ENCODE data around the gene CYBA. TPM values are rescaled to one million over a fixed set of nuclear protein-coding genes. Genes with fewer than 3 reads are reported as not detected.

CYBA gene
- total RNA-seq, 3 donors from 2014 or later (not counting 1 experiment from before 2014, with no cell fraction given): 1,001 to 1,351 (median 1,051) TPM

GRCh38 chr16:88608076-88608475, 42.8 kb downstream of the CYBA start:
- Mint-ChIP-seq H3K36me3 (peaks cover 12% of the 10 kb centered on the region), H3K4me1 (peaks cover 0 to 10% of the 10 kb centered on the region in 2 donors)

DNA sequence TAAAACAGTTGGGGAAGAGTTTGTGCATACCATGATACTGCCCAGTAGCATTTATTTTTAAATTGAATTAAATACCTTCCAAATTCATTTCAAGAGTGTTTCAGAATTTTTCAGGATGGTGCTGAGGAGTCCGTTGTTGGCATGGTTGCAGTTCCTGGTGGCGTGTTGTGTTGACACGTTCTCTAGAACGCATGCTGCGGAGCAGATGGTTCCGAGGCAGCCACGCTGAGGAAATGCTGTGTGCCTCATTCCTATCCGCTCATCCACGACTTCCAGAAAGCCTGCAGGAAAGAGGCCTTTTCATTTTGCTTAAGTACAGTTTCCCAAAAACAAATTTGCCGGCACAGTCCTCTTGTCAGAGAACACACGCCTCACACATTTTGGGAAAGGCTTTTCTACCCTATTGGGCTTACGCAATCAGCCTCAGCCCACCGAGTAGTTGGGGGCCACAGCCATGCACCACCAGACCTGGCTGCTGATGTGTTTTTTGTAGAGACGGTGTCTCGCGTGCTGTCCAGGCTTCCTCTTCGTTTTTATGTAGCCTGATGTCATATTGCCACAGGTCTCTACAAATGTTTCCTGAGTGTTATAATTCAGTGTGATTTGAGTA, 44.6 kb downstream of the CYBA start:
- WGBS (ENCODE audit: insufficient coverage): 96% methylated on average over 17 of the region's 17 CpGs
- no peaks in the 10 kb centered on the region for H3K27me3 Mint-ChIP-seq (ENCODE audit: low read depth in 2 of 2)
- peaks cover 34% of the 10 kb centered on the region for H3K36me3 ChIP-seq (ENCODE audit: control insufficient read depth, insufficient read depth, low read length)

More at GRCh38 chr16:88608076-88608475, 42.8 kb downstream of the CYBA start:
- Mint-ChIP-seq H3K27ac (no peak overlapping the region), H3K9me3 (no peaks in the 10 kb centered on the region), H3K4me3 (no peak overlapping the region), H3K27me3 (ENCODE audit: low read depth in 2 of 2) (no peaks in the 10 kb centered on the region)
- peaks cover 35% of the 10 kb centered on the region for H3K36me3 ChIP-seq (ENCODE audit: control insufficient read depth, insufficient read depth, low read length)
- ATAC-seq: no peak
- no peak overlapping the region for H3K4me3 ChIP-seq (ENCODE audit: low read length)
- no peaks in the 10 kb centered on the region for H3K9me3 ChIP-seq (ENCODE audit: control insufficient read depth, insufficient read depth, low read length)
- intact Hi-C loops (cut with micrococcal nuclease): no loop called here
- no peak for TF ChIP-seq CTCF (IDR thresholded peaks at IDR 0.05)
- H3K27me3 ChIP-seq (ENCODE audit: control insufficient read depth, insufficient read depth, low read length): no peaks in the 10 kb centered on the region
- no peak for DNase-seq
- H3K4me1 ChIP-seq (ENCODE audit: control insufficient read depth, insufficient read depth, low read length): no peaks in the 10 kb centered on the region
- 83% methylated on average over 5 of the region's 6 CpGs for WGBS (ENCODE audit: insufficient coverage)
- H3K27ac ChIP-seq (ENCODE audit: low read length): no peak overlapping the region

GRCh38 chr16:88605186-88606147, 45.4 kb downstream of the CYBA start:
- Mint-ChIP-seq H3K4me3 (no peak overlapping the region), H3K27ac (no peak overlapping the region), H3K4me1 (peaks cover 0 to 13% of the 10 kb centered on the region in 2 donors), H3K9me3 (no peaks in the 10 kb centered on the region), H3K36me3 (peaks cover 12% of the 10 kb centered on the region), H3K27me3 (ENCODE audit: low read depth in 2 of 2) (no peaks in the 10 kb centered on the region)
- no peak overlapping the region for H3K4me3 ChIP-seq (ENCODE audit: low read length)
- DNase-seq: no peak
- no peaks in the 10 kb centered on the region for H3K9me3 ChIP-seq (ENCODE audit: control insufficient read depth, insufficient read depth, low read length)
- H3K4me1 ChIP-seq (ENCODE audit: control insufficient read depth, insufficient read depth, low read length): no peaks in the 10 kb centered on the region
- intact Hi-C loops (cut with micrococcal nuclease): no loop called here
- peaks cover 34% of the 10 kb centered on the region for H3K36me3 ChIP-seq (ENCODE audit: control insufficient read depth, insufficient read depth, low read length)
- peak in 1 of 3 donors; percentile 7 for ATAC-seq
- no peaks in the 10 kb centered on the region for H3K27me3 ChIP-seq (ENCODE audit: control insufficient read depth, insufficient read depth, low read length)
- 94% methylated on average over 18 of the region's 20 CpGs for WGBS (ENCODE audit: insufficient coverage)
- H3K27ac ChIP-seq (ENCODE audit: low read length): no peak overlapping the region
- TF ChIP-seq CTCF (IDR thresholded peaks at IDR 0.05): no peak

More for the DNA sequence above, 44.6 kb downstream of the CYBA start:
- Mint-ChIP-seq H3K27ac (no peak overlapping the region), H3K4me3 (no peak overlapping the region), H3K9me3 (no peaks in the 10 kb centered on the region), H3K4me1 (peaks cover 0 to 13% of the 10 kb centered on the region in 2 donors), H3K36me3 (peaks cover 12% of the 10 kb centered on the region)
- Histone ChIP-seq H3K9me3 (ENCODE audit: control insufficient read depth, insufficient read depth, low read length) (no peaks in the 10 kb centered on the region), H3K27me3 (ENCODE audit: control insufficient read depth, insufficient read depth, low read length) (no peaks in the 10 kb centered on the region), H3K4me1 (ENCODE audit: control insufficient read depth, insufficient read depth, low read length) (no peaks in the 10 kb centered on the region), H3K27ac (ENCODE audit: low read length) (no peak overlapping the region), H3K4me3 (ENCODE audit: low read length) (no peak overlapping the region)
- no peak for TF ChIP-seq CTCF (IDR thresholded peaks at IDR 0.05)
- DNase-seq (no peak), ATAC-seq (no peak)
- intact Hi-C loops (cut with micrococcal nuclease): no loop called here
